ENCODE data around the gene TCF12.
A peak's percentile ranks its signal among the peaks of the same experiment; 100 is the strongest.

TCF12 gene

DNA sequence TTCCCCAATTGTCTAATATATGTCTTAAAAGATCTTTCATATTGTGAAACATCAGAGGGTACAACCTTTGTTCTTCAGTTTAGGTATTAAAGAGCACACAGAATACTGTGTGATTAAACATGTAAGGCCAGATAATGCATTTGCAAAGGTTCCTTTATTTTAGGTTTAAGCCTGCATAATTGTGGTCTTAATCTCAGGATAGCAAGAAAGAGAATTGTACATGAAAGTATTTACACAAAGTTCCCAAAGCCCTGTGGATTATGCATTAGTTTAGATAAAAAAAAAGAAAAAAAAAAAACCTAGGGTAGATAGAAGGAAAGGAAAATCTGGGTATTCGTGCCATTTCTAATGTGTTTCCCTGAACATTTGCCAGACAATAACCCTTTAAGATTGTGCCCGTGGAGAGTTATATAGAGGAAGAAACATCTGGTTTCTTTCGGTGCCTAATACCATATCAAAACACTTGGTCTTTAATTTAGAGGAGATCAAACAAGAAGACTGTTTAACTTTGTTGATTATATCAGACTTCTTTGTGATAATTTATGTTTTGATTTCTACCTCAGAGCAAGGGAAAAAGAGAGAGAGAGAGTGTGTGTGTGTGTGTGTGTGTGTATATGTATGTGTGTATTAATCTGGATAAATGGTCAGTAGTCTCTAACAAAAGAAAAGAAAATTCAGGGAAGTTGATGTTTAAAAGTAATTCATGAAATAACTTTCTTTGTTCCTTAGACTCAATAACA, 318.3 kb downstream of the TCF12 start:
- Histone ChIP-seq H2AK5ac (ENCODE audit: low read depth, low read length) (no peak overlapping the region), H3K4me3 (ENCODE audit: low read length in 2 of 2) (no peak overlapping the region), H3K79me1 (ENCODE audit: low read depth, low read length) (no peaks in the 10 kb centered on the region), H3K9ac (ENCODE audit: low read depth, low read length, poor library complexity) (no peak overlapping the region), H3K14ac (ENCODE audit: low read length) (no peak overlapping the region), H3K18ac (ENCODE audit: low read length) (no peak overlapping the region), H2BK12ac (ENCODE audit: low read length) (no peak overlapping the region), H2AFZ (ENCODE audit: low read length) (no peak overlapping the region), H3K27ac (replicated peaks; ENCODE audit: low read length) (peak overlapping the region; percentile 40), H2BK5ac (ENCODE audit: low read length) (no peak overlapping the region), H3K9me3 (replicated peaks in 1 of 2; ENCODE audit: control insufficient read depth in 2 of 2, insufficient read depth in 1 of 2, low read depth in 1 of 2, low read length in 2 of 2) (peaks cover 0 to 6% of the 10 kb centered on the region in 2 donors), H3K4ac (ENCODE audit: low read length) (no peak overlapping the region), H3K4me1 (ENCODE audit: control insufficient read depth in 2 of 2, insufficient read depth in 1 of 2, low read depth in 1 of 2, low read length in 2 of 2) (peaks cover 9 to 27% of the 10 kb centered on the region in 2 donors), H2BK120ac (ENCODE audit: low read depth, low read length) (no peak overlapping the region), H4K91ac (ENCODE audit: low read depth, low read length, poor library complexity) (no peak overlapping the region), H2BK15ac (ENCODE audit: low read length) (no peak overlapping the region), H3K23ac (ENCODE audit: low read depth, low read length, poor library complexity) (no peak overlapping the region), H3K27me3 (ENCODE audit: control insufficient read depth in 3 of 3, insufficient read depth in 3 of 3, low read depth in 1 of 3, low read length in 3 of 3) (no peaks in the 10 kb centered on the region), H3K4me2 (ENCODE audit: insufficient read depth, low read length, poor library complexity, severe bottlenecking) (no peak overlapping the region), H4K8ac (ENCODE audit: low read depth, low read length) (no peak overlapping the region), H3K36me3 (replicated peaks in 1 of 2; ENCODE audit: control insufficient read depth in 2 of 2, insufficient read depth in 2 of 2, low read length in 2 of 2) (peaks cover 2 to 89% of the 10 kb centered on the region in 2 donors)
- WGBS, 2 donors (ENCODE audit: extremely low coverage in 2 of 2, insufficient read length in 2 of 2, insufficient replicate concordance in 1 of 2): no CpG with 5 or more reads among the region's 3 CpGs
- peak; percentile 18 for DNase-seq (ENCODE audit: low spot score)

DNA sequence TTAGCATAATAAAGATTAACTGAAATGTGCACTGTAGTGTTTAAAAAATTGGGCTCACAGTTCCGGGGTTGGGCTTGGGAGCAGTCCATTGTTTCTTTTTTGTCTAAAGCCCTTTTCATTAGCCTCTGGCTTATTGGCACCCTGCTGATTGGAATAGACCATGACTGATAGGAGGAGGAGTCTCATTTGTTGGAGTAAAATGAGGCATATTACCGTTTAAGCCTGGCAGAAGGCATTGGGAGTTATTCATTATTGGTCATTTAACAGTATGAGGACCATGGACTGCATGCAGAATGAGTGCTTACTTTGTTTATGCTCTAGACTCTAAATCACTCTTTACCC, 318.8 kb downstream of the TCF12 start:
- Histone ChIP-seq H3K36me3 (replicated peaks in 1 of 2; ENCODE audit: control insufficient read depth in 2 of 2, insufficient read depth in 2 of 2, low read length in 2 of 2) (peaks cover 2 to 89% of the 10 kb centered on the region in 2 donors), H2BK12ac (ENCODE audit: low read length) (no peak overlapping the region), H2BK5ac (ENCODE audit: low read length) (no peak overlapping the region), H4K8ac (ENCODE audit: low read depth, low read length) (no peak overlapping the region), H2AFZ (ENCODE audit: low read length) (no peak overlapping the region), H3K4me1 (ENCODE audit: control insufficient read depth in 2 of 2, insufficient read depth in 1 of 2, low read depth in 1 of 2, low read length in 2 of 2) (peaks cover 9 to 27% of the 10 kb centered on the region in 2 donors), H2BK120ac (ENCODE audit: low read depth, low read length) (no peak overlapping the region), H4K91ac (ENCODE audit: low read depth, low read length, poor library complexity) (no peak overlapping the region), H3K79me1 (ENCODE audit: low read depth, low read length) (no peaks in the 10 kb centered on the region), H2BK15ac (ENCODE audit: low read length) (no peak overlapping the region), H3K4me3 (ENCODE audit: low read length in 2 of 2) (no peak overlapping the region), H3K9ac (ENCODE audit: low read depth, low read length, poor library complexity) (no peak overlapping the region), H3K18ac (ENCODE audit: low read length) (no peak overlapping the region), H2AK5ac (ENCODE audit: low read depth, low read length) (no peak overlapping the region), H3K27me3 (ENCODE audit: control insufficient read depth in 3 of 3, insufficient read depth in 3 of 3, low read depth in 1 of 3, low read length in 3 of 3) (no peaks in the 10 kb centered on the region), H3K4me2 (ENCODE audit: insufficient read depth, low read length, poor library complexity, severe bottlenecking) (no peak overlapping the region), H3K4ac (ENCODE audit: low read length) (no peak overlapping the region), H3K14ac (ENCODE audit: low read length) (no peak overlapping the region), H3K9me3 (replicated peaks in 1 of 2; ENCODE audit: control insufficient read depth in 2 of 2, insufficient read depth in 1 of 2, low read depth in 1 of 2, low read length in 2 of 2) (peaks cover 0 to 6% of the 10 kb centered on the region in 2 donors), H3K27ac (replicated peaks; ENCODE audit: low read length) (no peak overlapping the region), H3K23ac (ENCODE audit: low read depth, low read length, poor library complexity) (no peak overlapping the region)
- no CpG with 5 or more reads among the region's 2 CpGs for WGBS, 2 donors (ENCODE audit: extremely low coverage in 2 of 2, insufficient read length in 2 of 2, insufficient replicate concordance in 1 of 2)
- DNase-seq (ENCODE audit: low spot score): peak; percentile 91

DNA sequence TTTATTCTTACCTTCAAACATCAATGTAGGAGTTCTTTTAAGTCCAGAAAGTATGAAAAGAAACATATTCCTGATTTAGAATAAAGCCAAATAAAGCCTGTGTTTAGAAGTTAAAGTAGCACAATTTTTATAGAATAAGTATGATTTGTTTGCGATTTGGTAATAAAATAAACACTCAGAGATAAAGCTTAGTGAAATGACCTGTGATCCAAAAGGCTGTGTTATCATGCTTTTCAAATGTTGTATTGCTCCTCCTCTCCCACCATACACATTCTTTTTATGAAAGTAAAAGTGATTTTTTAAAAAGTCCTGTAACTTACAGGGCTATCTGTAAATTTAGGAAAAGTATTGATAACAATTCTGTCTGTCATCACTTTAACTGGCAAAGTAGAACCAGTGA, 319.2 kb downstream of the TCF12 start:
- H3K4ac ChIP-seq (ENCODE audit: low read length): no peak overlapping the region
- H2BK120ac ChIP-seq (ENCODE audit: low read depth, low read length): no peak overlapping the region
- DNase-seq (ENCODE audit: low spot score): no peak
- H4K91ac ChIP-seq (ENCODE audit: low read depth, low read length, poor library complexity): no peak overlapping the region
- H4K8ac ChIP-seq (ENCODE audit: low read depth, low read length): no peak overlapping the region
- peaks cover 9 to 27% of the 10 kb centered on the region in 2 donors for H3K4me1 ChIP-seq (ENCODE audit: control insufficient read depth in 2 of 2, insufficient read depth in 1 of 2, low read depth in 1 of 2, low read length in 2 of 2)
- H3K4me3 ChIP-seq (ENCODE audit: low read length in 2 of 2): no peak overlapping the region
- no peak overlapping the region for H2AFZ ChIP-seq (ENCODE audit: low read length)
- H2BK12ac ChIP-seq (ENCODE audit: low read length): no peak overlapping the region
- H3K27ac ChIP-seq (replicated peaks; ENCODE audit: low read length): no peak overlapping the region
- no peak overlapping the region for H3K23ac ChIP-seq (ENCODE audit: low read depth, low read length, poor library complexity)
- no peak overlapping the region for H3K18ac ChIP-seq (ENCODE audit: low read length)
- no peak overlapping the region for H2BK15ac ChIP-seq (ENCODE audit: low read length)
- peaks cover under 1 to 89% of the 10 kb centered on the region in 2 donors for H3K36me3 ChIP-seq (replicated peaks in 1 of 2; ENCODE audit: control insufficient read depth in 2 of 2, insufficient read depth in 2 of 2, low read length in 2 of 2)
- no peak overlapping the region for H2AK5ac ChIP-seq (ENCODE audit: low read depth, low read length)
- no CpG with 5 or more reads among the region's 1 CpG for WGBS, 2 donors (ENCODE audit: extremely low coverage in 2 of 2, insufficient read length in 2 of 2, insufficient replicate concordance in 1 of 2)
- no peaks in the 10 kb centered on the region for H3K79me1 ChIP-seq (ENCODE audit: low read depth, low read length)
- H3K14ac ChIP-seq (ENCODE audit: low read length): no peak overlapping the region
- no peak overlapping the region for H3K4me2 ChIP-seq (ENCODE audit: insufficient read depth, low read length, poor library complexity, severe bottlenecking)
- peaks cover 0 to 6% of the 10 kb centered on the region in 2 donors for H3K9me3 ChIP-seq (replicated peaks in 1 of 2; ENCODE audit: control insufficient read depth in 2 of 2, insufficient read depth in 1 of 2, low read depth in 1 of 2, low read length in 2 of 2)
- no peak overlapping the region for H3K9ac ChIP-seq (ENCODE audit: low read depth, low read length, poor library complexity)
- H3K27me3 ChIP-seq (ENCODE audit: control insufficient read depth in 3 of 3, insufficient read depth in 3 of 3, low read depth in 1 of 3, low read length in 3 of 3): no peaks in the 10 kb centered on the region
- no peak overlapping the region for H2BK5ac ChIP-seq (ENCODE audit: low read length)

DNA sequence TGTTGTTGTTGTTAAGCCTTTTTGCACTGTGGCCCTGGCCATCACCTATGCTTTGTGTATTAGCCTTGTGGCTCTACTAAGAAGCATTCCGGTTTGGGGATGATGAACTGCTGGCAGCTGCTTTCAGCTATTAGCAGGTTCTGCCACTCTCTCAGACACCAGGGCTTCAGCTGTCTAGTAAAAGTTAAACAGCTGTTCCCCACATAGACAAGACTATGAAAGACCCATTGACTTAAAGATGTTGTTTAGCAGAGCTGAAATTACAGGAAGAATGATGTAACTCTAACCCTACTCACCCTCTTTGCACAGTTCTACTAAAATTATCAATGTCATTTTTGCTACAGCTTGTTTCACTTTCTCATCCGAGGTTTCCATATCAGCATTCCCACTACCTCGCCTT, 326.7 kb downstream of the TCF12 start:
- no CpG with 5 or more reads among the region's 3 CpGs for WGBS, 2 donors (ENCODE audit: extremely low coverage in 2 of 2, insufficient read length in 2 of 2, insufficient replicate concordance in 1 of 2)

More for the DNA sequence above, 326.7 kb downstream of the TCF12 start:
- Histone ChIP-seq H3K14ac (ENCODE audit: low read length) (no peak overlapping the region), H2BK120ac (ENCODE audit: low read depth, low read length) (no peak overlapping the region), H2AFZ (ENCODE audit: low read length) (no peak overlapping the region), H3K18ac (ENCODE audit: low read length) (no peak overlapping the region), H2BK5ac (ENCODE audit: low read length) (no peak overlapping the region), H3K4me3 (ENCODE audit: low read length in 2 of 2) (no peak overlapping the region), H4K91ac (ENCODE audit: low read depth, low read length, poor library complexity) (no peak overlapping the region), H2BK12ac (ENCODE audit: low read length) (no peak overlapping the region), H3K36me3 (replicated peaks in 1 of 2; ENCODE audit: control insufficient read depth in 2 of 2, insufficient read depth in 2 of 2, low read length in 2 of 2) (peaks cover 14 to 100% of the 10 kb centered on the region in 2 donors), H3K9me3 (replicated peaks in 1 of 2; ENCODE audit: control insufficient read depth in 2 of 2, insufficient read depth in 1 of 2, low read depth in 1 of 2, low read length in 2 of 2) (peaks cover 0 to 3% of the 10 kb centered on the region in 2 donors), H3K4me1 (ENCODE audit: control insufficient read depth in 2 of 2, insufficient read depth in 1 of 2, low read depth in 1 of 2, low read length in 2 of 2) (no peaks in the 10 kb centered on the region), H3K27ac (replicated peaks; ENCODE audit: low read length) (no peak overlapping the region), H3K4ac (ENCODE audit: low read length) (no peak overlapping the region), H4K8ac (ENCODE audit: low read depth, low read length) (no peak overlapping the region), H3K27me3 (ENCODE audit: control insufficient read depth in 3 of 3, insufficient read depth in 3 of 3, low read depth in 1 of 3, low read length in 3 of 3) (no peaks in the 10 kb centered on the region), H3K4me2 (ENCODE audit: insufficient read depth, low read length, poor library complexity, severe bottlenecking) (no peak overlapping the region), H2BK15ac (ENCODE audit: low read length) (no peak overlapping the region), H3K9ac (ENCODE audit: low read depth, low read length, poor library complexity) (no peak overlapping the region), H2AK5ac (ENCODE audit: low read depth, low read length) (no peak overlapping the region), H3K23ac (ENCODE audit: low read depth, low read length, poor library complexity) (no peak overlapping the region), H3K79me1 (ENCODE audit: low read depth, low read length) (no peaks in the 10 kb centered on the region)
- no peak for DNase-seq (ENCODE audit: low spot score)

Data from neuronal stem cell (in vitro differentiated cells).